Measurements from ENCODE around the gene TAF4. TPM values are rescaled to one million over a fixed set of nuclear protein-coding genes. Genes with fewer than 3 reads are reported as not detected.

Gene TAF4
- total RNA-seq, 1 donor from 2014 or later, result 9.6 TPM

DNA sequence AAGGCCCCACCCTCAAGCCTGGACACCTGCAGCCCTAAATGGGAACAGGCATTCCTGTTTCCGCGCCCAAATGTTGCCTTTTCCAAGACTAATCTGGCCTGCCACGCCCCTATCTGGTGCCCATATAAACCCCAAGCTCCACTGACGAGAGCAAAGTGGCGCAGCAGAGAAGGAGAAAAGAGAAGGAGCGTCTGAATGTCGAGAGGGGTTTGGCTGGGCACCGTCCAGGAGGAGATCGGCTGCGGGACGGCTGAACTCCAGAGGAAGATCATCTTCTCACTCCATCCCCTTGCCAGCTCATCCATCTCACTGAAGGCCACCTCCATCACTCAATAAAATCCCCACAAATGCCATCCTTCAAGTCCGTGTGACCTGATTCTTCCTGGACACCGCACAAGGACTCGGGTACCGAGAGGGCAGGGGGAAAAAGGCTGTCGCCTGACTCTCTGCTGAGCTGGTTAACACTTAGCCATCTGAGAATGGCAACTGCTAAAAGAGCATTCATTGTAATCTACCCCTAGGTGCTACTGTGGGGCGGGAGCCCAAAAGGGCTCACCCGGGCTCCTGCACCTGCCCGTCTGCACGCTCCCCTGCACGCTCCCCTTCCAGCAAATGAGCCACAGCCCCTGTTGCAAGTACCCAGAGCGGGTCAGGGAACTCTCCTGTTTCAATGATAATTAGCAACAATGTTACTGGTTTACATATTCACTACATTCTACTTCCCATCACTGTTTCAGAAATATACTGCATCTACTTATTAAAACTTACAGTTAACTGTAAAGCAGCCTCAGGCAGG lies 23.5 kb downstream of the TAF4 start:
- no peaks in the 10 kb centered on the region for H3K36me3 ChIP-seq
- no peak overlapping the region for H3K27ac ChIP-seq
- peaks cover 23% of the 10 kb centered on the region for H3K4me1 ChIP-seq
- intact Hi-C loops (cut with DNase I), result no loop called here
- H3K9me3 ChIP-seq, result no peaks in the 10 kb centered on the region
- no peak overlapping the region for H3K4me3 ChIP-seq
- DNase-seq (ENCODE audit: extremely low spot score in 2 of 2), result no peak
- no peaks in the 10 kb centered on the region for H3K27me3 ChIP-seq
- TF ChIP-seq POLR2AphosphoS5 (IDR thresholded peaks at IDR 0.05; ENCODE audit: insufficient read depth in 1 of 2, low read depth in 1 of 2) (no peak), POLR2A (IDR thresholded peaks at IDR 0.05) (no peak)
- TF ChIP-seq, protein P1, sequence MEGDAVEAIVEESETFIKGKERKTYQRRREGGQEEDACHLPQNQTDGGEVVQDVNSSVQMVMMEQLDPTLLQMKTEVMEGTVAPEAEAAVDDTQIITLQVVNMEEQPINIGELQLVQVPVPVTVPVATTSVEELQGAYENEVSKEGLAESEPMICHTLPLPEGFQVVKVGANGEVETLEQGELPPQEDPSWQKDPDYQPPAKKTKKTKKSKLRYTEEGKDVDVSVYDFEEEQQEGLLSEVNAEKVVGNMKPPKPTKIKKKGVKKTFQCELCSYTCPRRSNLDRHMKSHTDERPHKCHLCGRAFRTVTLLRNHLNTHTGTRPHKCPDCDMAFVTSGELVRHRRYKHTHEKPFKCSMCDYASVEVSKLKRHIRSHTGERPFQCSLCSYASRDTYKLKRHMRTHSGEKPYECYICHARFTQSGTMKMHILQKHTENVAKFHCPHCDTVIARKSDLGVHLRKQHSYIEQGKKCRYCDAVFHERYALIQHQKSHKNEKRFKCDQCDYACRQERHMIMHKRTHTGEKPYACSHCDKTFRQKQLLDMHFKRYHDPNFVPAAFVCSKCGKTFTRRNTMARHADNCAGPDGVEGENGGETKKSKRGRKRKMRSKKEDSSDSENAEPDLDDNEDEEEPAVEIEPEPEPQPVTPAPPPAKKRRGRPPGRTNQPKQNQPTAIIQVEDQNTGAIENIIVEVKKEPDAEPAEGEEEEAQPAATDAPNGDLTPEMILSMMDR (IDR thresholded peaks at IDR 0.05), result no peak

GRCh38 chr20:62040933-62041332 lies 24.7 kb downstream of the TAF4 start:
- TF ChIP-seq POLR2AphosphoS5 (IDR thresholded peaks at IDR 0.05; ENCODE audit: insufficient read depth in 1 of 2, low read depth in 1 of 2) (no peak), POLR2A (IDR thresholded peaks at IDR 0.05) (no peak)
- TF ChIP-seq, protein P1 (IDR thresholded peaks at IDR 0.05), result no peak
- intact Hi-C loops (cut with DNase I), result no loop called here

DNA sequence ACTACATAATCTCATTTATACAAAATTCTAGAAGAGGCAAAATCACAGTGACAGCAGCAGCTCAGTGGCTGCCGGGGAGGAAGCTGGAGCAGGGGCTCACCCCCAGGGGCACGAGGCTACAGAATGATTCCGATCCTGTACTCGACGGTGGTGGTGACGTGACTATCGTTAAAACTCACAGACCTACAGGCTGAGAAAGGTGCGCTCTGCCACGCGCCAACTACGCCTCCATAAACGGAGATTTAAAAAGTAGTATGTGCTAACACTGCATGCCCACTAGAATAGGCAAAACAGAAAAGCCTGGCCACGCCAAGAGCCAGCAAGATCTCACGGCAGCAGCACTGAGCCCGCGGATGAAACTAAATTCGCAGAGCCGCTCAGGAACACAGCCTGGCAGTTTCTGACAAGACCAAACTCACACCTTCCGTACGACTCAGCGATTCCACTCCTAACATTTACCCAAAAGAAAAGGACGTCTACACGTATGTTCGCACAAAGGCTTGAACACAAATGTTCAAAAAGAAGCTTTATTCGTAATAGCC lies 25.2 kb downstream of the TAF4 start:
- intact Hi-C loops (cut with DNase I), result no loop called here
- Histone ChIP-seq H3K4me3 (no peak overlapping the region), H3K9me3 (no peaks in the 10 kb centered on the region), H3K27me3 (no peaks in the 10 kb centered on the region), H3K27ac (no peak overlapping the region), H3K4me1 (peaks cover 23% of the 10 kb centered on the region), H3K36me3 (no peaks in the 10 kb centered on the region)
- no peak for TF ChIP-seq POLR2AphosphoS5 (IDR thresholded peaks at IDR 0.05; ENCODE audit: insufficient read depth in 1 of 2, low read depth in 1 of 2)
- TF ChIP-seq POLR2A (IDR thresholded peaks at IDR 0.05), result no peak
- TF ChIP-seq, protein P1 (IDR thresholded peaks at IDR 0.05), result no peak
- DNase-seq (ENCODE audit: extremely low spot score in 2 of 2), result no peak

More at GRCh38 chr20:62040933-62041332, 24.7 kb downstream of the TAF4 start:
- Histone ChIP-seq H3K4me3 (no peak overlapping the region), H3K4me1 (peaks cover 23% of the 10 kb centered on the region), H3K27me3 (no peaks in the 10 kb centered on the region), H3K9me3 (no peaks in the 10 kb centered on the region), H3K36me3 (no peaks in the 10 kb centered on the region), H3K27ac (no peak overlapping the region)
- DNase-seq (ENCODE audit: extremely low spot score in 2 of 2), result no peak

DNA sequence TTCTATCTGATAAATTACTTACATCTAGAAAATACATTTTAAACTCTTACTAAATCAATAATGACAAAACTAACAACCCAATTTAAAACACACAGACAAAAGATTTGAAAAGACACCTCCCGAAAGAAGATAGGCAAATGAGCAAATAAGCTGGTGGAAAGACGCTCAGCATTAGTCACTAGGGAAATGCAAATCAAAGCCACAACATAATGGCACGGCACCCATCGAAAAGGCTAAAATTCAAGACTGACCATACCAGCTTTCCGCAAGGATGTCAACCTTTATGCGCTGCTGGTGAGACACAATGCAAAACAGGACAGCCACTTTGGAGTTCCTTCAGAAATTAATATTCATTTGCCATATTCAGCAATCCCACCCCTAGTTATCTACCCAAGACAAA lies 25.9 kb downstream of the TAF4 start:
- intact Hi-C loops (cut with DNase I), result no loop called here
- TF ChIP-seq, protein P1 (IDR thresholded peaks at IDR 0.05), result no peak
- TF ChIP-seq POLR2A (IDR thresholded peaks at IDR 0.05) (no peak), POLR2AphosphoS5 (IDR thresholded peaks at IDR 0.05; ENCODE audit: insufficient read depth in 1 of 2, low read depth in 1 of 2) (no peak)

More for the DNA sequence above, 25.9 kb downstream of the TAF4 start:
- DNase-seq (ENCODE audit: extremely low spot score in 2 of 2), result no peak
- Histone ChIP-seq H3K9me3 (no peaks in the 10 kb centered on the region), H3K36me3 (no peaks in the 10 kb centered on the region), H3K4me1 (peaks cover 23% of the 10 kb centered on the region), H3K27ac (no peak overlapping the region), H3K27me3 (no peaks in the 10 kb centered on the region), H3K4me3 (no peak overlapping the region)

Measured in vagina (tissue), 2 donors.